Neutrophil (primary cell): ENCODE results near the gene COL17A1.

Experiments
- H3K27ac ChIP-seq: fragments of 200-600 bp; sonication (generic); 2 replicates; pipeline ENCODE4 v1.5.1; 2016; ENCODE audit warnings: mild to moderate bottlenecking, moderate library complexity
- H3K27me3 ChIP-seq: fragments of 200-600 bp; sonication (generic); 2 replicates; pipeline ENCODE4 v1.6.0; 2016; ENCODE audit warnings: mild to moderate bottlenecking
- H3K36me3 ChIP-seq: fragments of 200-600 bp; sonication (generic); 2 replicates; pipeline ENCODE4 v1.5.1; 2017
- H3K4me1 ChIP-seq, 2 experiments: fragments of 200-600 bp in 1 of 2; sonication (generic) in 1 of 2; 1 replicate in 1 of 2; 2 replicates in 1 of 2; pipeline versions ENCODE4 v1.5.1 to v1.6.1; 2013 to 2016; ENCODE audit warnings: low read depth in 1 of 2, low read length in 1 of 2, mild to moderate bottlenecking in 1 of 2, moderate library complexity in 1 of 2; ENCODE audit not compliant: control insufficient read depth in 1 of 2, insufficient read depth in 1 of 2
- H3K4me3 ChIP-seq, 2 experiments: fragments of 200-600 bp in 1 of 2; sonication (generic) in 1 of 2; 1 replicate in 1 of 2; 2 replicates in 1 of 2; pipeline ENCODE4 v1.5.1; 2013 to 2016; ENCODE audit warnings: low read depth in 1 of 2, low read length in 1 of 2, mild to moderate bottlenecking in 1 of 2, moderate library complexity in 1 of 2
- H3K9me3 ChIP-seq: fragments of 200-600 bp; sonication (generic); 2 replicates; pipeline ENCODE4 v1.5.1; 2016
- CTCF ChIP-seq: fragments of 200-600 bp; sonication (generic); IDR thresholded peaks from 2 replicates; pipeline ENCODE4 v1.5.1; 2016; ENCODE audit warnings: antibody characterized with exemption

Gene COL17A1

GRCh38 chr10:104096692-104097091, 11.0 kb upstream of the COL17A1 start:
- Histone ChIP-seq H3K4me3 (no peak overlapping the region), H3K4me1 (no peaks in the 10 kb centered on the region)

GRCh38 chr10:104092749-104093148, 7.1 kb upstream of the COL17A1 start:
- H3K36me3 ChIP-seq, result no peaks in the 10 kb centered on the region
- H3K9me3 ChIP-seq, result no peaks in the 10 kb centered on the region
- no peak overlapping the region for H3K27ac ChIP-seq
- H3K4me1 ChIP-seq, result no peaks in the 10 kb centered on the region
- H3K4me3 ChIP-seq, result no peak overlapping the region
- no peak for TF ChIP-seq CTCF
- H3K27me3 ChIP-seq, result no peaks in the 10 kb centered on the region

More at GRCh38 chr10:104096692-104097091, 11.0 kb upstream of the COL17A1 start:
- Histone ChIP-seq H3K27me3 (no peaks in the 10 kb centered on the region), H3K36me3 (no peaks in the 10 kb centered on the region), H3K9me3 (no peaks in the 10 kb centered on the region), H3K27ac (no peak overlapping the region)
- TF ChIP-seq CTCF, result no peak

GRCh38 chr10:104090611-104091010, 4.9 kb upstream of the COL17A1 start:
- H3K4me1 ChIP-seq, result no peaks in the 10 kb centered on the region
- H3K4me3 ChIP-seq, result no peak overlapping the region
- no peaks in the 10 kb centered on the region for H3K9me3 ChIP-seq
- no peak overlapping the region for H3K27ac ChIP-seq
- no peaks in the 10 kb centered on the region for H3K36me3 ChIP-seq
- no peak for TF ChIP-seq CTCF
- no peaks in the 10 kb centered on the region for H3K27me3 ChIP-seq

- no peak overlapping the region for H3K4me3 ChIP-seq
- no peak overlapping the region for H3K27ac ChIP-seq
- TF ChIP-seq CTCF, result no peak
Measured at GRCh38 chr10:104089621-104090020, 3.9 kb upstream of the COL17A1 start.

GRCh38 chr10:104088239-104088638, 2.6 kb upstream of the COL17A1 start:
- TF ChIP-seq CTCF, result no peak
- Histone ChIP-seq H3K27ac (no peak overlapping the region), H3K4me1 (no peaks in the 10 kb centered on the region), H3K4me3 (no peak overlapping the region), H3K9me3 (no peaks in the 10 kb centered on the region), H3K27me3 (no peaks in the 10 kb centered on the region), H3K36me3 (no peaks in the 10 kb centered on the region)

More at GRCh38 chr10:104089621-104090020, 3.9 kb upstream of the COL17A1 start:
- no peaks in the 10 kb centered on the region for H3K36me3 ChIP-seq
- no peaks in the 10 kb centered on the region for H3K9me3 ChIP-seq
- no peaks in the 10 kb centered on the region for H3K4me1 ChIP-seq
- H3K27me3 ChIP-seq, result no peaks in the 10 kb centered on the region
